Myocyte (in vitro differentiated cells): ENCODE results near the gene PREX1. TPM values are rescaled to one million over a fixed set of nuclear protein-coding genes. Genes with fewer than 3 reads are reported as not detected.
A peak's percentile ranks its signal among the peaks of the same experiment; 100 is the strongest.
"Not testable (repeated sequence)": the region's sequence is repeated elsewhere in the genome, so short reads cannot be mapped to it uniquely, and the experiment has no call there.

Source experiments
- DNase-seq: peaks from one replicate; pipeline ENCODE4 v3.0.0-alpha.2; 2012; ENCODE audit warnings: low read depth
- total RNA-seq: library from RNA; depleted of rRNA; stranded (reverse); fragments of >200 nt; gene quantifications from 2 replicates; pipeline ENCODE4 v1.2.3, GENCODE V29; 2014

Gene PREX1
- total RNA-seq, 1 donor from 2014 or later = 5.5 TPM

DNA sequence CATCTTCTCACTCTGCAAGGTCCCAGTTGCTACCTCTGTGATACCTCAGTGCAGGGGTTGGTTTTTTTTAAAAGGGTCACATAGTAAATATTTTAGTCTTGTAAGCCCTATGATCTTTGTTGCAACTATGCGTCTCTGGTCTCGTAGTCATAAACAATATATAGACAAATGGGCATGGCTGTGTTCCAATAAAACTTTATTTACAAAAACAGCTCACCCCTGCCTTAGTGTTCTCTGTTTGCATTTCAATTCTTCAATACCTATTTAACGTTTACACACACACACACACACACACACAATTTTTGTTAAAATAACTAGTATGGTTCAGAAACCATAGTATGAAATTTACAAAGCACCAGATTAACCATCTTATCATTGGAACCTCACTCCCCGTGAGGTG is 216.8 kb downstream of the PREX1 start:
- DNase-seq = no peak

DNA sequence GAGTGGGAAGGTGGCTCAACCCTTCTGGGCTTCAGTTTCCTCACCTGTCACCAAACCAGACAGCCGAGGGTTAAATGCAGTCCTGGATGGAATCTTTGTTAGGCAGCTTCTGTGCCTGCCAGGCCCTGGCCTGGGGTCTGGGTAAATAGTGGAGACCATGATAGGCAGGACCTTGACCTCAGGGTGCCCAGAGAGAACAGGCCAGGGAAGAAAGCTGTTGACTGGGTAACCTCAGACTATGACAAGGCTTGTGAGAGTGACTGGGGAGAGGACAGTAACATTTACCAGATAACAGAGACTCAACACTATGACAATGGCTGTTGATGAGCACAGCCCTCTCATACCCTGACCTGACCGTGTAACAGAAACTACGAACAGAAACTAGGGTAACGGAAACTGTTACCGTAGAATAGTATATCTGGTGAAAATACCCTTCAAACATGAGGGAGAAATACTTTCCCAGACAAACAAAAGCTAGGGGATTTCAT is 218.3 kb downstream of the PREX1 start:
- no peak for DNase-seq

DNA sequence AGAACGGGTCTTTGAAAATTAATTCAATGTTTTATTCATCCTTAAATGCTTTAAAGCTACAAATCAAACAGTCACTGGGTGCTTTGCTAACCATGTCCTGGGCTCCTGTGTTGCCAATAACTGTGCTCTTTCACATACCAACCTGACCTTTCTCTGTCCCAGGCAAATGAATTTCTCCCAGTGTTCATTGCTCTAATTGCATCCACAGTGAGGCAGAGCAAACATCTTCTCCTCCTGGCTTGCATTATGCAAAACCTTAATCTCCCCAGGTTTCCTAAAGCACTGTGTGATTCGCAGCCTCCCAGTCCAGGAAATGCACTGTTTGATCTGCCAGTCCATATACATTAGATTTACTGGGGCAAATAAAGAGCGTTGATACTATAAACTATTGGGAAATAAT is 219.0 kb downstream of the PREX1 start:
- DNase-seq = no peak

DNA sequence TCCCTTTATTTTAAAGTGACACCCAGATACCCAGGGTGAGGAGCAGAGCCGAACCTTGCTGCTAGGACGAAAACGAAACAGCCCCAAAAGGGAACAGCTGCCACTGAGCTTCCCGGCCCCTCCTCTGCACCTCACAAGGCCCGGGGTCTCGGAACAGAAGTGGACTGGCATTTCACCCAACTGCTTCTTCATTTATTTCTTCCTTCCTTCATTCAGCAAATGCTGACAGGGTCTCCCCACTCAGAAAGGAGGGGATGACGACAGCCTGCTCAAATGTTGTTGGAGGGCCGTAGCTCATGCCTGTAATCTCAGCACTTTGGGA is 220.3 kb downstream of the PREX1 start:
- DNase-seq = no peak

DNA sequence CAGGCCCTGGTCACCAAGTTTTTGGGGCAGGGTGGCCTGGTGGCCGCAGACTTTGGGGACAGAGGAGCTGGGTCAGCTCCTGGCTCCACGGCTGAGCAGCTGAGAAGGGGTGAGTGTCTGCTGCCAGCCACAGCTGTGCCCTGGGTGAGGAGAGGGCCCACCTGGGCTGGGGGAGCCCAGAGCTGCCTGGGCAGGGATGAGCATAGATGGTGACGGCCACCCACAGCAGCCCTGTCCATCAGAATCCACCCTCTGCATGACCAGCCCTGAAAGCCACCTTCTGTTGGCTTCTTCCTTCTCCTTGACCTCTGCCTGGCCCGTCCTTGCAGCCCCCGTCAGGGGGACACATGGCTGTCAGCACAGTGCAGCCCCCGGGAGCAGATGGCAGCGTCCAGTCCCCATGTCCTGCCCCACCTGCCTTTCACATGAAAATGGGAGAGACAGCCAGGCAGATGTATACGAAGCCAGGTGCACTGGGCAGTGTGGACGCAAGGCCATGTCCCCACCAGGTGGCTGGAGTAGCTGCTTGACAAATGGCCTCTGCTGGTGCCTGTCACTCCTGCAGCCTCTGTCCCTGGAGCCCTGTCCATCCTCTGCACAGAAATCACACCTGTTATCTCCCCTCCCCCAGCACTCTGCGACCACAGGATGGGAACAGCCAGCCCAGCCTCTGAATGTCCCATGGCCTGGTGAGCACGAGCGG is 220.8 kb downstream of the PREX1 start:
- DNase-seq = peak; percentile 49

DNA sequence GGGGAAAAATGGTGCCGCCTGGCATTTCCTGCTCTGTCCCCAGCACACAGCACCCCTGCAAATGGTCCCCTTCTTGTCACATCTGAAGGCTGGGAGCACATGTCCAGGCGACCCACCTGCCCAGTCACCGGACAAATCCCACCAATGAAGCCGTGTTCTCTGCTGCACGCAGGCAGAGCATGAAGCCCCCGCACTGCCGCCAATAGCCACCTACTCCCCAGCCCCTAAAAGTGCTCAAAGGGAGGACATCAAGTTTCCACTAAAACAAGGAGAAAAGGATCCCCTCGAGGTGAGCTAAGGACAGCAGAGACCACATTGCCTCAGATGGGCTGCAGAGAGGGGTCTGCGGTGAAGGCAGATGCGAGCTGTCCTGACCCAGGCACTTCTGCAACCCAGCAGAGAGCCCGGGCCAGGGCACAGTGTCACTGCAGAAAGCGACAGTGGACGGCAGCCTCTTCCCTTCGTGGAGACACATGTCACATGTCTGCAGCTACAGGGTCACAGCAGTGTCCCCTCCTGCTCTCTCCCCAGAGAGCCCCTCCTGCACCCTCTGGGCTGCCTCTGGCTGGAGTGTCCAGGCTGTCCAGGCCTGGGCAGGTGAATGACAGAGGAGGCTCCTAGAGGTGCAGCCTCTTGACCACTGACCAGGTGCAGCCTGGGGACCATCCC is 221.5 kb downstream of the PREX1 start:
- DNase-seq = no peak

DNA sequence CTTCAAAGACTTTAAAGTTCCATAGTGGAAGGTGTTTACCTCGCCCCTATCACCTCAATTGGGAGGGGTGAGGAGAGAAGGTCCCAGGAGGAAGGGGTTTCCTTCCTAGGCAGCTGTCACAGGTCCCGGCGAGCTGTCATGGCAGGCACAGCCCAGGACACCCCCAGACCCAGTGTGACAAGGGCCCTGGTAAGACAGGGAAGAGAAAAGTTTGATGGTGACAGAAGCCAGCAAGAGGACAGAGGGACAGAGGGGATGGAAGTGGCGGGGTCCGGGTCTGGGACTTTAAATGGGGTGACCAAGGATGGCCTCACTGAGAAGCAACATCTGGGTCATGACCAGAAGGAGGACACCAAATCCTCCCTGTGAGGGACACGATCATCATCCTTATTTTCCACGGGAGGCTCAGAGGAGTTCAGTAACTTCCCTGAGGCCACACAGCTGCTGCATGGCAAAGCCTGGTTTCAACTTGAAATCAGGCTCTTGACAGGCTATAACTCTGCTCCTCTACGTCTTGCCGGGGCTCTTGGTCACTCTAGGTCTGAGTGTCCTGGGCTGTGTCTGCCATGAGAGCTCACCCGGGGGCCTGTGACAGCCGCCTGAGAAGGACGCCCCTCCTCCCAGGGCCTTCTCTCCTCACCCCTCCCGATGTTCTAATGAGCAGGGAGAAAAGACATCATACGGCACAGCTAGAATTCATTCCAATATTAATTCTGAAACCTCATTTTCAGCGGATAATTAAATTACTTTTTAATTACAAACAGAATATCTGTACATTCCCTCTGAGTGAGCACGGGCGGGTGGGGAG is 222.2 kb downstream of the PREX1 start:
- no peak for DNase-seq

DNA sequence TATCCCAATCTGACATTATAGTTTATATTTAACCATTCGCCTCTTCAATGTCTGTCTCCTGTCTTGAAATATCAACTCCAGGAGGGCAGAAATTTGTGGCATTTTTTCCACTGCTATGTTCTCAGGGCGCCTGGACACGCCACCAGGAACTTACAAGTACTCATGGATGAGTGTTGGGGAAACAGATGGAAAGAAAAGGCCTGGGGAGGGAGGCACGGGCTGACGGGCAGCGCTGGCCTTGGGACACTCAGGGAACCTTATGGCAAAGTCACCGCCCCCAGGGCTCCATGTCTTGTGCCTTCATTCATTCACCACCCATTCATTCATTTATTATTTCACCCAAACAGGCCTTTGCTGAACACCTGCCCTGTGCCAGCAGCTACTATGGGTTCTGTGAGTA is 222.9 kb downstream of the PREX1 start:
- DNase-seq = no peak

DNA sequence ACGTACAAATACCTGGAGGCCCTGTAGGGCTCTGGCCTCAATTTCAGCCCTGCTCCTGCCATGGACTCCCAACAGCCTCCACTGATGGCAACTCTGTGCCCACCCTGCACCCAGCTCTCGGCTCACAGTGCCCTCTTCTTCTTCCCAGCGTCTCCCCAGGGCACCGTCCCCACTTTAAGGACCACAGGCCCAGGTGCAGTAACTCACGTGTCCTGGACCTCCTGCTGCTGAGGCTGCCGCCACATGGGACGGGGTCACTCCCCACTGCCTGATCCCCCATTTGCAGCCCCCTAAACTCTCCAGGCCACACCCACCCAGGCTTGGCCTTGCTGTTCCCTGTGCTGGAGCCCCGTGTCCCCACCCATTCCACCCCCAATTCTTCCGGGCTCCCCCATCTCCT is 223.4 kb downstream of the PREX1 start:
- no peak for DNase-seq

DNA sequence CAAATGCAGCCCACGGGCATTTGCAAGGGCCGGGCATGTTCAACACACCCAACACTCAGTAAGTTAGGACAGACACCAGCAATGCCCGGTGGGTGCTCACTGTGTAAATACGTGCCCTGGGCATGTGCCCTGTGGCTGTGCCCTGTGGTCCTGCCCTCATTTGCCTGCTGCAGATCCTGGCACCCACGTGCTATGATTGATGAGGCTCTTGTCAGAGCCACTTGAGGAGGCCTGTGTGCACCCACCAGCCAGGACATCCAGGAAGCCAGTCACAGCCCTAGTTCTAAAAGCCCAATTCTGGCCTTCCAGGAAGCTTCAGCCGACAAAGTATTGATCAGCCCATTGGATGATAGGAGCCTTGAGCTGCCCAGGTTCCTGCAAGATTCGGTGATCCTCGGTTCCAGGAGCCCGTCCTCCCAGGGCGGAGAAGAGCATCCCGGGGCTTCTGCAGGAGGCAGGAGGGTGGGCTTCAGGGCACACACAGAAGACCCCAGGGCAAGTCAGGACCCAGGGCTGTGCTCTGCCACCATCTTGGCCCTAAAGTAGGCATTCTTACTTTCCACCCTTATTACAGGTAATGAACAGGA is 223.9 kb downstream of the PREX1 start:
- DNase-seq = no peak

DNA sequence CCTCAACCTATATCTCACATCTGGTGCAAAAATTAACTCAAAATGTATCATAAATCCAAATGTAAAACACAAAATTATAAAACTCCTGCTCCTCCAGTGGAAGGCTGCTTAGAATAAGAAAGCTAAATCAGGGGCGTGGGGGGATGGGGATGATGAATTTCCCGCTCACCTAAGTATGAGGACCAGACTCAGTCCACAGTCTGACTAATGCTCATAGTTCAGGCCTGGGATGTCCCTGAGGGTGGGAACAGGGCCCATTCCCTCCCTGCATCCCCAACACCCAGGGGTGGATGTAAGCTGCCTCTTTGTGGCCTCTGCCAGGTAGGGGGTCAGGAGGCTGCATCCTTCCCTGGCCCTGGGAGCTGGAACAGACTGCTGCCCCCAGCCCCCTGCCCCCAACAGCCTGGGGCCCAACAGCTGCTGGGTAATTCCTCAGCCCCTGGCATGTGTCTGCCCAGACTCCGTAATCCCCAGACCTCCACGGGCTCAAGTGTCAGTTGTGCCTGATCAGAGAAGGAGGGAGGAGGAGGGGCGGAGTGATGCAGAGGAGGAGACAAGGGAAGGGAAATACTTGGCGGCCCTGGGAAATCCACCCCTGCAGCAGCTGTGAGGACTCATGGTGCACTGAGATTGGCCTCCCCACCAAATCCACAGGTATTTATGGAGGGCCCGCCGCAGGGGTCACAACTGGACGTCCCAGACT is 224.5 kb downstream of the PREX1 start:
- peak; percentile 98 for DNase-seq

DNA sequence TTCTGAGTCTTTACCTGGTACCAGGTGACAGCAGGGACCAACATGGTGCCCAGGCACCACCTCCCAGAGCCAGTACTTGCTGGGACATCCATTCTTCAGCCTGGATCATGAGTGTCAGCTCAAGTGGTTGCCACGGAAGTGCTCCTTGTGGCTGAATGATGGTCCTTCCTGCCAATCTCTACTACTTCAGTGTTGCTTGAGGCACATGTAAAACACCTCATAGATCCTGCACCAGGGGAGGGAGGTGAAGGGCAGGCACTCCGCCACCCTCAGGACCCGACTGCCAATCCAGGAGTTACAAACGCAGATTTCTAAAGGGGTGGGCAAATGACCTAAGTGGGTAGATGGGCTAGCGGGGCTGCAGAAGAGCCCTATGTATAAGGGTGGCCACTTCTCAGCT is 226.0 kb downstream of the PREX1 start:
- DNase-seq = no peak

DNA sequence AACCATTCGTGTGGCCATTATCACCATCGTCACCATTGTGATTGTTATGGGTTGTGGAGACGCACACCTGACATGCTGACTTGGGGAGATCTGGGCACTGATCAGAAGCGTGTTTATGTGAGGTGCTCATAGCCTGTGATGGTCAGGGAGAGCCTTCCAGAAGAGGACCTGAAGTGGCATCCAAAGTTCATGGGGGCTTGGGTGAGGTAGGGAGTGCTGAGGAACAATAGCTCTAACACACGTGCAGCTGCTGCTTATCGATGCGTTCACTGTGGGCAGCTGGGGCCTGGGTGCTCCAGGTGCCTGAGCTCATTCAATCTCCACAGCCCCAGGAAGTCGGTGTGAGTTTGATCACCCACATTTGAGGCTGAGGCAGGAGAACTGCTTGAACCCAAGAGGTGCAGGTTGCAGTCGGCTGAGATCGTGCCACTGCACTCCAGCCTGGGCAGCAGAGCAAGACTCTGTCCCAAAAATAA is 227.3 kb downstream of the PREX1 start:
- DNase-seq = no peak

DNA sequence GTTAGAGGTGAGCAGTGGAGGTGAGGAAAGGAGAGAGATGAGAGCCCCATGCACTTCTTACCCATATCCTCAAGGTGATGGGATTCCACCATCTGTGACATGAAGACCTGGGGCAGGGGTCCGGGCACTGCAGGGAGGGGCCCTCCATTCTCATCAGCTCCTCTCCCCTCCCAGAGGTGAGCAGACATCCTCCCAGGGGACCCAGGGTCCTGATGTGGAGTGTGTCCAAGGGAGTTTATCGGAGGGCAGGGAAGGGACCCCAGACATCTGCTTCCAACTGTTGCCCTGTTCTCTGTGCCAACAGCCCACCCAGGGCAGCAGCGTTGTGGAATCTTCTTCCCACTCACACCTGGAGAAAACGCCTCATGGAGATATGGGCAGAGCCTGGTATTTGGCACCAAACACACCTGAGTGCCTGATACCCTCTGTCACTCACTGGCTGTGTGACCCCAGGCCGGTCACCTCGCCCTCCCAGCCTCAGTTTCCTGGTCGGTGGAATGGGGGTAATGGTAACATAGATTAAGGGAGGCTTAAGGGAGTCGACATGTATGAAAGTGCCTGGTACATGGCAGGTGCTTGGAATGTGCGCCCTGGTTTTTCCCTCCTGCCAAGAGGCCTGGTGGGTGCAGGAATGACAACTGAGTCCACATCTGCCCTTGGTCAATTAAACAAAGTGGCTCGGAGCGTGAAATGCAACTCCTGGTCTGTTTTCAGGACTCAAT is 227.9 kb downstream of the PREX1 start:
- no peak for DNase-seq

DNA sequence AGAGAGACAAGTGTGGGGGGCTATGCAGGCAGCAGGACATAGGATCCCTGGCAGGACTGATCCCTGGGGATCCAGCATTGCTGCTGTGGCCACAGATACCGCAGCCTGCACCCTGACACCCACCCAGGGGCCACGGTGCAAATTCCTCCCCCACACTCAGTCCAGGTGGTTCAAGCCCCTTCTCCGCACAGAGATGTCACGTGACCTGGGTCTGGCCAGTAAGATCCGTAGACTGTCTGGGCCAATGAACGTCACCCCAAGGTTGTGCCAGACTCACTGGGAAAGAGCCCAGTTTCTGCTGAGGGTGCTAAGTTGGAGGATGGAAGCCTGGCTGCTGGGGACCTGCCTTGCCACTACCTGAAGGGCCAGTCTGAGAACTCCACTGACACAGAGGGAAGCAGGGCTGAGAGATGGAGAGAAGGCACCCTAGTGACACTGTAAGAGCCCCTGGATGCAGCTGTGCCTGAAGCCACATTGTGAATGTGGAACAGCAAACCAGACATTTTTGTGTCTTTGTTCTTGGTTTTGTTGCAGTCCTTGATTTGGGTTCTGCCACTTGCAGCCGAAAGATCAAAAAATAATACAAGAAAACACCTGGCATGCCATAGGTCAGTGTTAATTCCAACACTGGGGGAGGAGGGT is 228.6 kb downstream of the PREX1 start:
- DNase-seq = no peak

DNA sequence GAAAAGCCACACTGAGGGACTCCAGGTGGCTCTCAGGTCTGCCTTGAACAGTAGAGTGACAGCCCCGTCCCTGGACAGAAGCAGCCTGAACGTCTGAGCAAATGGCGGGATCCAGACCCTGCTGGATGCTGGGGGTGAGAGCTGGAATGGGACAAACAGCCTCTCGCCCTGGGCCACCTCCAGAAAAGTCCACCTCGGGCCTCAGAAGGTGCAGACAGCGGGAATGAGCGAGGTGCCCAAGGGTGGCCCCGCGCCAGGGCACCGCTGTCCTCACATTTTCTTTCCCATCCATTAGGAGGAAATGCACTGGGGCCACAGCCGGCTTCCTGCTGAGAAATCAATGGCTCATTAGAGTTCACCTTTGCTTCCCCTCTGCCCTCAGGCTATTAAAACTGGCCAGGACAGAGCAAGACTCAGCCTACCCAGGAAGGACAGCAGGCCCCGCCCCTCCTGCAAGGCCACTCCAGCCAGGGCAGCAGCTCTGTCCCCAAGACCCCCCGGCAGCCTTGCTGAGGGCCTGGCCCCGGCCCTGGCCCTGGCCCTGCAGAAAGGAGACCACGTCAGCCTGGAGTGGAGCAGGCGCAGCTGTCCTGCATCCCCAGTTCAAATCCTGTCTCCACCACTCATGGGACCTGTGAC is 229.4 kb downstream of the PREX1 start:
- DNase-seq = not testable (repeated sequence)

DNA sequence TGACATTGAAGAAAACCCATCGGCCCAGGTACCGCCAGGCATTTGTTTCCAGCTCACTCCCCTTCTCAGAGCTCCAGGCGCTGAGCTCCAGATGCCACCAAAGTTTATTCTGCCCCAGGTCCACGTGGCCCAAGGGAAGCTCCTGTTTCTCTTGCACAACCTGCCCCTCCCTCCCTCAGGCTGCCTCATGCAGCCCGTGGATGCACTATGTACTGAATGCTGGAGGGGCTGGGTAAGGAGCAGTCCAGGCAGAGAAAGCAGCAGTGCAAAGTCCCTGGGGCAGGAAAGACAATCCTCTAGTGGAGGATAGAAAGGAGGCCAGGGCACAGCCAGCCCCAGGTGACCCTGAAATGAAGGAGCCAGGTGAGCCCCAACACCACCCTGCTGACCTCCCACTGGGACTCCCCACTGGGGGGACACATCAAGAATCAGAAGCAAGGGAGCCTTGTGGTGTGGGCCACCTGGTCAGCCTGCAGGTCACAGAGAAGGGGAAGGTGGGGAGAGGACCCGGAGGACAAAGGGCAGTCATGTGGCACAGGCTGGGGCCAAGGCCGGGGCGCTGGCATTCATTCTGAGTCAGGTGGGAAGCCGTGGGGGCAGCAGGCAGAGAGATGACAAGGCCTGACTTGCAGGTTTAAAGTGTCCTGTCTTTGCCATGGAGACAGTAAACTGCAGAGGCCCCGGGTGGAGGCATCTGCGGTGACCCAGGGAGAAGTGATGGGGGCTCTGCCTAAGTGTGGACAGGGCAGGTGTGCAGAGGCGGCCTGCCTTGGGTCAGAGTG is 230.1 kb downstream of the PREX1 start:
- no peak for DNase-seq

DNA sequence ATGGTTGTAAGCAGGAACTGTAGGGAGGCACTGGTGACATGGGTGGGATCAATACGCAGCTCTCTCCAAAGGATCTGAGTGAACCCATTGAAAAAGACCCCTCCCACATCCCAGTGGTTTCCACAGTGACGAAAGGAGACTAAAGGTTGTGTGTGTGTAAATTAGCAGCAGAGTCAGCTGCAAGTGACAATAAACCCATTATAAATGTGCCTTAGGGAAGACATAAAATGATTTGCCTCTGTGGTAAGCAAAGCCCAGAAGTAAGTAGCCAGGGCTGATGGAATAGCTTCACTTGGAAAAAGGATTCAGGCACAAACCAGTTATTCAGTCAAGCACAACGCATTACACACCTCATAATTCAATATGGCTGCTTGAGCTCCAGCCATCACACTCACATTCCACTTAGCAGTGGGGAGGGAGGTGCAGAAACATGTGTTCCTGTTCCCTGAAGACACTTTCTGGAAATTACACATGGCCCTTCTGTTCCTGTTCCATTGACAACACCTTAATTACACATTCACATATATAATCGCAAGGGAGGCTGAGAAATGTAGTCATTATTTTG is 231.4 kb downstream of the PREX1 start:
- DNase-seq = no peak
